ENCODE results near the gene IL16. TPM values are rescaled to one million over a fixed set of nuclear protein-coding genes. Genes with fewer than 3 reads are reported as not detected.

Gene IL16
- total RNA-seq, 1 donor from 2014 or later, result 29.6 TPM

- Mint-ChIP-seq H3K4me3 (ENCODE audit: unreplicated experiment) (no peak overlapping the region), H3K27ac (ENCODE audit: unreplicated experiment) (no peak overlapping the region), H3K4me1 (ENCODE audit: unreplicated experiment) (peaks cover 3% of the 10 kb centered on the region), H3K9me3 (ENCODE audit: unreplicated experiment) (no peaks in the 10 kb centered on the region), H3K36me3 (ENCODE audit: low read depth, unreplicated experiment) (no peaks in the 10 kb centered on the region), H3K27me3 (ENCODE audit: unreplicated experiment) (peaks cover 2% of the 10 kb centered on the region)
- TF ChIP-seq CTCF (IDR thresholded peaks at IDR 0.05; ENCODE audit: unreplicated experiment), result no peak
- DNase-seq (ENCODE audit: low spot score), result no peak
Observed at GRCh38 chr15:81178365-81178764, 18.3 kb upstream of the IL16 start.

- no peak for DNase-seq (ENCODE audit: low spot score)
- Mint-ChIP-seq H3K36me3 (ENCODE audit: low read depth, unreplicated experiment) (peaks cover 3% of the 10 kb centered on the region), H3K4me1 (ENCODE audit: unreplicated experiment) (peaks cover 3% of the 10 kb centered on the region), H3K27ac (ENCODE audit: unreplicated experiment) (no peak overlapping the region), H3K4me3 (ENCODE audit: unreplicated experiment) (no peak overlapping the region), H3K9me3 (ENCODE audit: unreplicated experiment) (no peaks in the 10 kb centered on the region), H3K27me3 (ENCODE audit: unreplicated experiment) (peaks cover 3% of the 10 kb centered on the region)
- no peak for TF ChIP-seq CTCF (IDR thresholded peaks at IDR 0.05; ENCODE audit: unreplicated experiment)
Observed at GRCh38 chr15:81181220-81181619, 15.5 kb upstream of the IL16 start.

GRCh38 chr15:81182031-81182755 is 14.5 kb upstream of the IL16 start:
- Mint-ChIP-seq H3K4me3 (ENCODE audit: unreplicated experiment) (no peak overlapping the region), H3K36me3 (ENCODE audit: low read depth, unreplicated experiment) (peaks cover 3% of the 10 kb centered on the region), H3K4me1 (ENCODE audit: unreplicated experiment) (peaks cover 3% of the 10 kb centered on the region), H3K27me3 (ENCODE audit: unreplicated experiment) (peaks cover 3% of the 10 kb centered on the region), H3K9me3 (ENCODE audit: unreplicated experiment) (no peaks in the 10 kb centered on the region), H3K27ac (ENCODE audit: unreplicated experiment) (no peak overlapping the region)
- no peak for TF ChIP-seq CTCF (IDR thresholded peaks at IDR 0.05; ENCODE audit: unreplicated experiment)
- no peak for DNase-seq (ENCODE audit: low spot score)

- no peak for DNase-seq (ENCODE audit: low spot score)
- Mint-ChIP-seq H3K9me3 (ENCODE audit: unreplicated experiment) (no peaks in the 10 kb centered on the region), H3K27me3 (ENCODE audit: unreplicated experiment) (peaks cover 1% of the 10 kb centered on the region), H3K36me3 (ENCODE audit: low read depth, unreplicated experiment) (peaks cover 3% of the 10 kb centered on the region), H3K4me3 (ENCODE audit: unreplicated experiment) (no peak overlapping the region), H3K4me1 (ENCODE audit: unreplicated experiment) (peaks cover 3% of the 10 kb centered on the region), H3K27ac (ENCODE audit: unreplicated experiment) (no peak overlapping the region)
- no peak for TF ChIP-seq CTCF (IDR thresholded peaks at IDR 0.05; ENCODE audit: unreplicated experiment)
Observed at GRCh38 chr15:81182756-81183438, 13.8 kb upstream of the IL16 start.

GRCh38 chr15:81183439-81183775 is 13.3 kb upstream of the IL16 start:
- H3K27me3 Mint-ChIP-seq (ENCODE audit: unreplicated experiment), result peaks cover 1% of the 10 kb centered on the region
- H3K27ac Mint-ChIP-seq (ENCODE audit: unreplicated experiment), result no peak overlapping the region
- no peak for TF ChIP-seq CTCF (IDR thresholded peaks at IDR 0.05; ENCODE audit: unreplicated experiment)
- DNase-seq (ENCODE audit: low spot score), result no peak
- no peak overlapping the region for H3K4me3 Mint-ChIP-seq (ENCODE audit: unreplicated experiment)
- H3K9me3 Mint-ChIP-seq (ENCODE audit: unreplicated experiment), result no peaks in the 10 kb centered on the region
- H3K4me1 Mint-ChIP-seq (ENCODE audit: unreplicated experiment), result peaks cover 3% of the 10 kb centered on the region
- peaks cover 3% of the 10 kb centered on the region for H3K36me3 Mint-ChIP-seq (ENCODE audit: low read depth, unreplicated experiment)

All from endothelial cell (in vitro differentiated cells).